K562 (cell line): ENCODE results near the gene ZBTB38. TPM values are rescaled to one million over a fixed set of nuclear protein-coding genes. Genes with fewer than 3 reads are reported as not detected.

Experiments
- ARID1B ChIP-seq: fragments of 450-650 bp; IDR thresholded peaks from 2 replicates; pipeline ENCODE4 v1.6.1; 2016; ENCODE audit warnings: antibody characterized with exemption, mild to moderate bottlenecking, inconsistent platforms
- BRD9 ChIP-seq: fragments of 450-650 bp; IDR thresholded peaks from 2 replicates; pipeline ENCODE4 v1.6.1; 2018; ENCODE audit warnings: low read depth; ENCODE audit not compliant: partially characterized antibody
- CBFA2T2 ChIP-seq: fragments of 450-650 bp; conservative IDR thresholded peaks from 2 replicates; pipeline ENCODE4 v1.6.1; 2017; ENCODE audit warnings: mild to moderate bottlenecking
- ELF2 ChIP-seq: fragments of 250-450 bp; sonication (Bioruptor Pico); IDR thresholded peaks from 2 replicates; pipeline ENCODE4 v1.5.0; 2021; ENCODE audit warnings: mild to moderate bottlenecking
- EP400 ChIP-seq: fragments of 450-650 bp; IDR thresholded peaks from 2 replicates; pipeline ENCODE4 v1.6.1; 2017; ENCODE audit warnings: antibody characterized with exemption, mild to moderate bottlenecking, moderate library complexity
- ETV5 ChIP-seq: sonication (generic); formaldehyde crosslinking; IDR thresholded peaks from 2 replicates; pipeline ENCODE4 v1.4.0; 2020; ENCODE audit warnings: low read depth, mild to moderate bottlenecking, missing genetic modification reagents
- IRF2 ChIP-seq: sonication (generic); formaldehyde crosslinking; IDR thresholded peaks from 2 replicates; pipeline ENCODE4 v1.8.1; 2022; ENCODE audit warnings: mild to moderate bottlenecking, missing genetic modification reagents
- KDM4B ChIP-seq, 2 experiments: fragments of 450-650 bp in 1 of 2; sonication (generic) in 1 of 2; IDR thresholded peaks; 2 replicates each; pipeline ENCODE4 v1.6.1; 2016 to 2017; ENCODE audit warnings: borderline replicate concordance in 2 of 2, antibody characterized with exemption in 1 of 2, low read depth in 1 of 2, mild to moderate bottlenecking in 1 of 2
- KLF10 ChIP-seq: fragments of 250-450 bp; sonication (Bioruptor Pico); IDR thresholded peaks from 2 replicates; pipeline ENCODE4 v1.6.1; 2021; ENCODE audit warnings: matching md5 sums
- LARP7 ChIP-seq: fragments of 450-650 bp; IDR thresholded peaks from 2 replicates; pipeline ENCODE4 v1.6.1; 2016
- NFIC ChIP-seq: fragments of 450-650 bp; IDR thresholded peaks from 2 replicates; pipeline ENCODE4 v1.6.1; 2017; ENCODE audit warnings: mild to moderate bottlenecking, inconsistent platforms
- NUFIP1 ChIP-seq: fragments of 450-650 bp; IDR thresholded peaks from 2 replicates; pipeline ENCODE4 v1.6.1; 2018; ENCODE audit not compliant: partially characterized antibody
- SMARCA5 ChIP-seq: fragments of 450-650 bp; IDR thresholded peaks from 2 replicates; pipeline ENCODE4 v1.6.1; 2016
- STAT5A ChIP-seq: IDR thresholded peaks from 2 replicates; pipeline ENCODE4 v1.6.1; 2012; ENCODE audit warnings: low read length, inconsistent platforms, borderline replicate concordance
- TAL1 ChIP-seq: fragments of 450-650 bp; IDR thresholded peaks from 2 replicates; pipeline ENCODE4 v1.6.1; 2016; ENCODE audit warnings: mild to moderate bottlenecking
- TCF3 ChIP-seq: sonication (generic); formaldehyde crosslinking; IDR thresholded peaks from 2 replicates; pipeline ENCODE4 v1.4.0; 2020; ENCODE audit warnings: mild to moderate bottlenecking, missing genetic modification reagents
- TRIM28 ChIP-seq: fragments of 450-650 bp; IDR thresholded peaks from 2 replicates; pipeline ENCODE4 v1.6.1; 2017
- ZFP36 ChIP-seq: fragments of 150-350 bp; IDR thresholded peaks from 2 replicates; pipeline ENCODE4 v1.6.1; 2018; ENCODE audit warnings: low read length, low read depth; ENCODE audit not compliant: partially characterized antibody
- ZNF134 ChIP-seq: fragments of 250-450 bp; sonication (Bioruptor Pico); conservative IDR thresholded peaks from 2 replicates; pipeline ENCODE4 v1.4.0; 2020
- ZNF174 ChIP-seq: fragments of 250-450 bp; sonication (Bioruptor Pico); IDR thresholded peaks from 2 replicates; pipeline ENCODE4 v1.4.0; 2020; ENCODE audit warnings: mild to moderate bottlenecking
- polyA plus RNA-seq, 8 experiments: library from polyadenylated mRNA; depleted of rRNA in 4 of 8; stranded (reverse) in 5 of 8; unstranded in 3 of 8; fragments of >200 nt; fragmentation: Nextera tagmentation in 2 of 8; fragmentation: Illumina TruSeq in 1 of 8; extraction: Ambion mirVana in 2 of 8; extraction: Trizol in 1 of 8; gene quantifications; 2 replicates each; pipeline versions ENCODE4 v1.2.1 to v1.2.3, GENCODE V29; 2011 to 2014; ENCODE audit warnings: inconsistent platforms in 1 of 8, missing spikeins in 1 of 8
- total RNA-seq, 7 experiments: library from RNA; depleted of rRNA in 6 of 7; stranded (reverse); fragments of >200 nt in 6 of 7; fragmentation: Illumina TruSeq in 2 of 7; extraction: Trizol in 2 of 7; gene quantifications; 2 replicates each; pipeline versions ENCODE4 v1.2.1 to v1.2.3, GENCODE V29; 2011 to 2021; ENCODE audit warnings: low replicate concordance in 1 of 7
- TF ChIP-seq, protein P1 (sequence below): fragments of 450-650 bp; formaldehyde crosslinking; IDR thresholded peaks from 2 replicates; pipeline ENCODE4 v1.4.0; 2020; ENCODE audit warnings: mild to moderate bottlenecking, moderate library complexity
- TF ChIP-seq, protein P2 (sequence below), 2 experiments: fragments of 450-650 bp; IDR thresholded peaks; 2 replicates each; pipeline ENCODE4 v1.6.1; 2016; ENCODE audit warnings: mild to moderate bottlenecking in 2 of 2, borderline replicate concordance in 1 of 2, low read depth in 1 of 2, moderate library complexity in 1 of 2

ZBTB38 gene
- total and polyA plus RNA-seq, 9 of the 15 experiments (the other 6 are each of a cell fraction or from before 2014, with no cell fraction given): 12.1 to 39.4 (median 22.9) TPM

DNA sequence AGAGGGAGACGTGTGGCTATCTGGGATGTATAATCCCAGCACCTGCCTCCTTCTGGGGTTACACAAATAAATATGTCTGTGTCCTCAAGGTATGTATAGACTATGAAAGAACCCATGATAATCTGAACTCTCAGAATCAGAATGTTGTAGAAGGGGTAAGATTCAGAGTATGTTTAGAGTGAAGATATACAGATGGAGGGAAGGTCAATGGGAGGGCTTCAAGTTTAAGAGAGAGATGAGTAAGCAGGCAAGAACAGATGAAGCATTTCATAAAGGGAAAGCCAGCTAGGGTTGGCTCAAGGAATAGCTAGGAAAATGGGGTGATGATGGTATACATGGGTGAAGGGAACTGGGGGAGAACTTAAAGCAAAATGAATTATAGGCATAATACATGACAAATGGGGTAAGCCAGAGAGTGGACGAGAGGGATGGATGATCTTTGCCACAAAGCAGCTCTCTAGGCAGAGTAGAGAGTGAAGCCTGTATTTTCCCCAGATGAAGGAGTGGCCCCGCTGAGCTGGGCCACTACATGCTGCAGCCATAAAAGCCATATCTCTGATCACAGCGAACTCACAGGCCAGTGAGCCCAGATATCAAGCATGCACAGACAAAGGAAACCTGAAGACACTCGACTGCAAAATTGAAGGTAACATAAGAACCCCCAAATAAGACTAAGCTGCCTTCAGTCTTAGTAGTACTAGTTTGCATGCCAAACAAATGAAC, 15.9 kb upstream of the ZBTB38 start (continued):
- TF ChIP-seq TCF3 (CRISPR knock-in tag) (peak; percentile 78), STAT5A (peak; percentile 52; the same call in 1 of the 2 replicates), LARP7 (no peak), NFIC (0 out of 2 replicates have a peak, but pooled peaks have one; percentile 20), TAL1 (peak; percentile 65), KDM4B (IDR thresholded peaks at IDR 0.05; ENCODE audit: borderline replicate concordance in 2 of 2, low read depth in 1 of 2) (no peak), NUFIP1 (no peak), ZNF134 (CRISPR knock-in tag) (peak; percentile 68), KLF10 (CRISPR knock-in tag) (no peak), SMARCA5 (no peak), IRF2 (CRISPR knock-in tag) (no peak), ZNF174 (CRISPR knock-in tag) (no peak), ARID1B (peak; percentile 84), BRD9 (peak; percentile 12), TRIM28 (0 out of 2 replicates have a peak, but pooled peaks have one; percentile 22), CBFA2T2 (peak; percentile 57), ELF2 (CRISPR knock-in tag) (no peak), ZFP36 (peak; percentile 44), EP400 (peak; percentile 21; the same call in 1 of the 2 replicates), ETV5 (CRISPR knock-in tag) (no peak)
- TF ChIP-seq, protein P1, sequence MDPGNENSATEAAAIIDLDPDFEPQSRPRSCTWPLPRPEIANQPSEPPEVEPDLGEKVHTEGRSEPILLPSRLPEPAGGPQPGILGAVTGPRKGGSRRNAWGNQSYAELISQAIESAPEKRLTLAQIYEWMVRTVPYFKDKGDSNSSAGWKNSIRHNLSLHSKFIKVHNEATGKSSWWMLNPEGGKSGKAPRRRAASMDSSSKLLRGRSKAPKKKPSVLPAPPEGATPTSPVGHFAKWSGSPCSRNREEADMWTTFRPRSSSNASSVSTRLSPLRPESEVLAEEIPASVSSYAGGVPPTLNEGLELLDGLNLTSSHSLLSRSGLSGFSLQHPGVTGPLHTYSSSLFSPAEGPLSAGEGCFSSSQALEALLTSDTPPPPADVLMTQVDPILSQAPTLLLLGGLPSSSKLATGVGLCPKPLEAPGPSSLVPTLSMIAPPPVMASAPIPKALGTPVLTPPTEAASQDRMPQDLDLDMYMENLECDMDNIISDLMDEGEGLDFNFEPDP (CRISPR knock-in tag): no peak
- TF ChIP-seq, protein P2, sequence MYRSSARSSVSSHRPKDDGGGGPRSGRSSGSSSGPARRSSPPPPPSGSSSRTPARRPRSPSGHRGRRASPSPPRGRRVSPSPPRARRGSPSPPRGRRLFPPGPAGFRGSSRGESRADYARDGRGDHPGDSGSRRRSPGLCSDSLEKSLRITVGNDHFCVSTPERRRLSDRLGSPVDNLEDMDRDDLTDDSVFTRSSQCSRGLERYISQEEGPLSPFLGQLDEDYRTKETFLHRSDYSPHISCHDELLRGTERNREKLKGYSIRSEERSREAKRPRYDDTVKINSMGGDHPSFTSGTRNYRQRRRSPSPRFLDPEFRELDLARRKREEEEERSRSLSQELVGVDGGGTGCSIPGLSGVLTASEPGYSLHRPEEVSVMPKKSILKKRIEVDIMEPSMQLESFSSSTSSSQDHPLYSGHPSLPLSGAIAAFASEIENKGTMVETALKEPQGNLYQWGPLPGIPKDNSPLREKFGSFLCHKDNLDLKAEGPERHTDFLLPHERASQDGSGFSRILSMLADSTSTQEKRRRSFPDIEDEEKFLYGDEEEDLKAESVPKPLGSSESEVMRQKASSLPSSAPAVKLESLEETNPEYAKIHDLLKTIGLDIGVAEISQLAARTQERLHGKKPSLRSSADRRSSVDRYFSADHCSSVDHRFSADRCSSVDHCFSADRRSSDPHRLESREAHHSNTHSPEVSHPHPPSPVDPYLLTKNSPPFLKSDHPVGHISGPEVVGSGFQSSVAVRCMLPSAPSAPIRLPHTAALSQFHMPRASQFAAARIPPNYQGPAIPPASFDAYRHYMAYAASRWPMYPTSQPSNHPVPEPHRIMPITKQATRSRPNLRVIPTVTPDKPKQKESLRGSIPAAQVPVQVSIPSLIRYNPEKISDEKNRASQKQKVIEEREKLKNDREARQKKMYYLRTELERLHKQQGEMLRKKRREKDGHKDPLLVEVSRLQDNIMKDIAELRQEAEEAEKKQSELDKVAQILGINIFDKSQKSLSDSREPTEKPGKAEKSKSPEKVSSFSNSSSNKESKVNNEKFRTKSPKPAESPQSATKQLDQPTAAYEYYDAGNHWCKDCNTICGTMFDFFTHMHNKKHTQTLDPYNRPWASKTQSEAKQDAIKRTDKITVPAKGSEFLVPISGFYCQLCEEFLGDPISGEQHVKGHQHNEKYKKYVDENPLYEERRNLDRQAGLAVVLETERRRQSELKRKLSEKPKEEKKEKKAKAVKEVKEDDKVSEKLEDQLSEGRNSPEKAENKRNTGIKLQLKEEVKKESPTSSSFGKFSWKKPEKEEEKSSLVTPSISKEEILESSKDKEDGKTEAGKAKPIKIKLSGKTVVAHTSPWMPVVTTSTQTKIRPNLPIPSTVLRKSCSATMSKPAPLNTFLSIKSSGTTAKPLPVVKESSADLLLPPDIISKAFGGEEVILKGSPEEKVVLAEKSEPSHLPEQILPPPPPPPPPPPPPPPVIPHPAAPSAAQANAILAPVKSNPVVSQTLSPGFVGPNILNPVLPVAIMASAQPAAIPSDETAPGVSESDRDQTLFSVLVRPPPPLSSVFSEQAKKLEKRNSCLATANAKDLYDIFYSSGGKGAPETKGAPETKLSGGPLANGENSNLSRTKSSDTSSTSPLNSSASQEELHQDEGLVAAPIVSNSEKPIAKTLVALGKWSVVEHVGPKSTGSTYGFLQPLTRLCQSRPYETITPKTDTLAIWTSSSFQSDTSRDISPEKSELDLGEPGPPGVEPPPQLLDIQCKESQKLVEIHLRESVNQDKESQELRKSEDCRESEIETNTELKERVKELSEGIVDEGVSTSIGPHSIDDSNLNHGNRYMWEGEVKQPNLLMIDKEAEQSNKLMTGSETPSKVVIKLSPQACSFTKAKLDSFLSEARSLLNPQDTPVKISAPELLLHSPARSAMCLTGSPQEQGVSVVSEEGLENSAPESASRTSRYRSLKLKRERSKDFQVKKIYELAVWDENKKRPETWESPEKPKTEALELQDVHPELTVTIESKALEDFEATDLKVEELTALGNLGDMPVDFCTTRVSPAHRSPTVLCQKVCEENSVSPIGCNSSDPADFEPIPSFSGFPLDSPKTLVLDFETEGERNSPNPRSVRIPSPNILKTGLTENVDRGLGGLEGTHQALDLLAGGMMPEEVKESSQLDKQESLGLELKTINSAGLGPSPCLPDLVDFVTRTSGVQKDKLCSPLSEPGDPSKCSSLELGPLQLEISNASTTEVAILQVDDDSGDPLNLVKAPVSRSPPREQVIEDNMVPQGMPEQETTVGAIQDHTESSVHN (IDR thresholded peaks at IDR 0.05; ENCODE audit: borderline replicate concordance in 1 of 2, low read depth in 1 of 2): no peak
